Measurements from ENCODE around the gene PRKAG2. TPM values are rescaled to one million over a fixed set of nuclear protein-coding genes. Genes with fewer than 3 reads are reported as not detected.

PRKAG2 gene
- total and polyA plus RNA-seq, 2 of the 8 experiments (the other 6 are each of a cell fraction or from before 2014, with no cell fraction given): 7.5 to 18.1 TPM

DNA sequence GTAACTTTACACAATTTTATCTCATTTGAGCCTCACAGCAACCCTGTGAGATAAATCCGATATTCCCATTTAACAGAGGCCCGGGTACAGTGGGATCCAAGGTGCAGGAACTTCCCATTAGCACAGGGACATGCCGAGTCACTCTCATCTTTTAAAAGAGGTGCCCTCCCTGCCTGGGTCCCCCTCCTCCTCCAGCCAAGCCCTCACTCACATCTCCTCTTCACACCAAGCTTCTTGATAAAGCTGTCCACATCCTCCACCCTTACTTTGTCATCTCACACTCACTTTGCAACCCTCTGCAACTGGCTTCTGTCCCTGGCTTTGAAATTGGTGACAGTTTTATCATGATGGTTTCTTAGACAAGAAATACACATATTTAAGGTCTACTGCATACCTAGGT, 212.6 kb downstream of the PRKAG2 start:
- 85% methylated on average over 3 of the region's 3 CpGs; no CpG with 5 or more reads in 1 of the 2 experiments for WGBS, 2 experiments (ENCODE audit: extremely low coverage in 1 of 2, insufficient coverage in 1 of 2, insufficient read length in 1 of 2, insufficient replicate concordance in 2 of 2, low coverage in 1 of 2, low lambda C conversion rate in 2 of 2, missing lambda C conversion rate in 1 of 2)
- H3K36me3 ChIP-seq (ENCODE audit: control insufficient read depth in 2 of 4, insufficient read depth in 4 of 4, low read length in 3 of 4): no peaks in the 10 kb centered on the region
- no peaks in the 10 kb centered on the region for H3K79me1 ChIP-seq (ENCODE audit: low read depth, low read length)
- H3K23ac ChIP-seq (ENCODE audit: insufficient read length): no peak overlapping the region
- no peak overlapping the region for H3K14ac ChIP-seq (ENCODE audit: insufficient read length)
- no peaks in the 10 kb centered on the region for H3K23me2 ChIP-seq (ENCODE audit: low read depth, low read length)
- H4K20me1 ChIP-seq (replicated peaks in 1 of 2; ENCODE audit: control insufficient read depth in 1 of 2, insufficient read depth in 2 of 2, low read length in 2 of 2): no peaks in the 10 kb centered on the region
- no peak overlapping the region for H2BK12ac ChIP-seq (ENCODE audit: low read depth, low read length)
- no peaks in the 10 kb centered on the region for H3K79me2 ChIP-seq (ENCODE audit: control insufficient read depth in 1 of 2, insufficient read depth in 2 of 2, low read length in 2 of 2)
- no peak overlapping the region for H3K18ac ChIP-seq (ENCODE audit: extremely low read depth, low read length)
- POLR2A ChIA-PET (ENCODE audit: partially characterized antibody): no interaction called here
- H3K4me1 ChIP-seq (replicated peaks in 1 of 4; ENCODE audit: control insufficient read depth in 3 of 4, insufficient read depth in 4 of 4, low read length in 3 of 4): no peaks in the 10 kb centered on the region; a peak in 1 of 7 replicates
- H2BK15ac ChIP-seq (ENCODE audit: low read length): no peak overlapping the region
- H2BK20ac ChIP-seq (ENCODE audit: low read length): no peak overlapping the region
- DNase-seq (ENCODE audit: low read depth in 1 of 2, low spot score in 2 of 2): no peak
- H4K91ac ChIP-seq (replicated peaks; ENCODE audit: insufficient read length, low read length): no peak overlapping the region
- no peak overlapping the region for H4K8ac ChIP-seq (ENCODE audit: extremely low read depth, insufficient read depth, low read length)
- no peak overlapping the region for H2AFZ ChIP-seq (ENCODE audit: low read length)
- H3K4me2 ChIP-seq (ENCODE audit: insufficient read depth in 1 of 2, low read depth in 2 of 2, low read length in 2 of 2): no peak overlapping the region
- CTCF ChIA-PET (ENCODE audit: partially characterized antibody): interaction anchor here (0.6 to 1.7 kb wide), 2 partner anchors 94 to 96 kb away, joined by 3 to 4 read pairs; no protein-coding TSS in a partner anchor
- H3K27ac ChIP-seq (ENCODE audit: low read depth, low read length): no peak overlapping the region
- H3K9ac ChIP-seq (replicated peaks in 1 of 4; ENCODE audit: extremely low read depth in 1 of 4, low read depth in 3 of 4, low read length in 3 of 4): no peak overlapping the region
- H3K27me3 ChIP-seq (replicated peaks in 1 of 4; ENCODE audit: control insufficient read depth in 3 of 4, extremely low read depth in 1 of 4, insufficient read depth in 3 of 4, low read length in 3 of 4): no peaks in the 10 kb centered on the region
- H3K9me3 ChIP-seq (ENCODE audit: insufficient read depth in 2 of 2, low read depth in 1 of 2, low read length in 1 of 2): 0 out of 4 replicates have a peak, but pooled peaks cover 0 to 6% of the 10 kb centered on the region in 2 experiments
- no peak for FAIRE-seq
- H2BK5ac ChIP-seq (ENCODE audit: low read depth, low read length): no peak overlapping the region
- H3K56ac ChIP-seq (replicated peaks; ENCODE audit: insufficient read length, low read depth, low read length): no peak overlapping the region
- H2BK120ac ChIP-seq (replicated peaks; ENCODE audit: low read depth, low read length): no peak overlapping the region
- no peak overlapping the region for H3K4ac ChIP-seq (replicated peaks; ENCODE audit: insufficient read length, low read depth, low read length)
- H2AK5ac ChIP-seq (ENCODE audit: low read depth, low read length): no peak overlapping the region
- no peak overlapping the region for H3K4me3 ChIP-seq (ENCODE audit: extremely low read depth in 1 of 4, insufficient read depth in 2 of 4, low read depth in 3 of 4, low read length in 4 of 4)
- no peak overlapping the region for H4K5ac ChIP-seq (ENCODE audit: insufficient read length, low read depth, low read length)
- no peak for TF ChIP-seq TEAD4 (IDR thresholded peaks at IDR 0.05; ENCODE audit: low read depth, low read length)
- no peak for TF ChIP-seq PHF8 (conservative IDR thresholded peaks at IDR 0.05; ENCODE audit: low read depth, low read length)

All from H1 (cell line).